Kidney (tissue), 14 donors: ENCODE measurements around the gene ST3GAL3. TPM values are rescaled to one million over a fixed set of nuclear protein-coding genes. Genes with fewer than 3 reads are reported as not detected.

ENCODE experiments used
- DNase-seq, 5 donors: peaks; one replicate each; pipeline ENCODE4 v3.0.0-alpha.2; 2013 to 2020
- FAIRE-seq: peaks from 2 replicates; lab custom pipeline; 2012; peaks lifted over from hg19 to GRCh38; lab: Jason Lieb, UNC
- H3K27ac ChIP-seq, 2 donors: one replicate each; pipeline ENCODE4 v1.7.0; 2013; ENCODE audit warnings: low read depth in 2 of 2, low read length in 2 of 2, inconsistent platforms in 1 of 2
- H3K27me3 ChIP-seq: one replicate; pipeline ENCODE4 v1.7.1; 2013; ENCODE audit warnings: low read length, inconsistent platforms; ENCODE audit not compliant: control insufficient read depth, insufficient read depth
- H3K36me3 ChIP-seq, 3 donors: one replicate each; pipeline versions ENCODE4 v1.7.0 to v1.7.1; 2013; ENCODE audit warnings: low read length in 3 of 3, control low read depth in 1 of 3, inconsistent platforms in 1 of 3; ENCODE audit not compliant: insufficient read depth in 3 of 3, control insufficient read depth in 2 of 3
- H3K4me1 ChIP-seq, 3 donors: one replicate each; pipeline versions ENCODE4 v1.7.0 to v1.7.1; 2013; ENCODE audit warnings: low read length in 3 of 3, inconsistent platforms in 1 of 3, low read depth in 1 of 3; ENCODE audit not compliant: control insufficient read depth in 2 of 3, insufficient read depth in 2 of 3
- H3K4me3 ChIP-seq, 3 donors: one replicate each; pipeline versions ENCODE4 v1.7.0 to v1.8.1; 2013; ENCODE audit warnings: low read length in 3 of 3, control low read depth in 1 of 3, inconsistent platforms in 1 of 3
- H3K9ac ChIP-seq, 3 donors: one replicate each; pipeline versions ENCODE4 v1.7.0 to v1.7.1; 2013; ENCODE audit warnings: low read length in 3 of 3, control low read depth in 1 of 3, inconsistent platforms in 1 of 3
- H3K9me3 ChIP-seq, 3 donors: one replicate each; pipeline versions ENCODE4 v1.7.0 to v1.7.1; 2013; ENCODE audit warnings: low read length in 3 of 3, control low read depth in 1 of 3, inconsistent platforms in 1 of 3; ENCODE audit not compliant: control insufficient read depth in 2 of 3, insufficient read depth in 1 of 3
- CTCF ChIP-seq: IDR thresholded peaks from 3 replicates; pipeline ENCODE4 v1.5.1; 2012; ENCODE audit warnings: mild to moderate bottlenecking, moderate library complexity, borderline replicate concordance; ENCODE audit not compliant: insufficient read depth; ENCODE audit errors: extremely low read depth
- intact Hi-C: fragments of 100-400 bp; cut with DNase I; formaldehyde crosslinking; loops from one replicate; pipeline ENCODE4 v1.11.1; 2022
- polyA plus RNA-seq: library from polyadenylated mRNA; stranded (reverse); fragments of 350-450 nt; fragmentation: Illumina TruSeq; extraction: RNeasy Lipid Tissue Mini Kit (QIAGEN cat#74804); gene quantifications from one replicate; pipeline ENCODE4 v1.2.3, GENCODE V29; 2014; ENCODE audit warnings: low read depth, low replicate concordance; ENCODE audit not compliant: insufficient read depth
- total RNA-seq: library from RNA; stranded (reverse); fragmentation: NEBNext Ultra II Directional; extraction: Animal tissue kit (Norgen Biotek cat#: 25700); gene quantifications from one replicate; pipeline ENCODE4 v1.2.1, GENCODE V29; 2021
- donor health status: control.
- donor health status: control.
- donor health status: control.
- donor health status: control.
- donor health status: control.
- donor health status: DM: yes; HTN: yes; CAD: no.
- donor health status: Normal renal cell carcinoma (clear cell type).

ST3GAL3 gene
- total and polyA plus RNA-seq, 2 donors from 2014 or later: 15.3 to 21.3 TPM

GRCh38 chr1:43764581-43764980, 57.2 kb downstream of the ST3GAL3 start:
- Histone ChIP-seq H3K9me3 (no peaks in the 10 kb centered on the region), H3K27ac (no peak overlapping the region), H3K9ac (no peak overlapping the region), H3K36me3 (no peaks in the 10 kb centered on the region), H3K27me3 (no peaks in the 10 kb centered on the region), H3K4me3 (no peak overlapping the region), H3K4me1 (no peaks in the 10 kb centered on the region)
- no peak for FAIRE-seq
- intact Hi-C loops: no loop called here
- DNase-seq: no peak
- TF ChIP-seq CTCF: no peak

- Histone ChIP-seq H3K9me3 (no peaks in the 10 kb centered on the region), H3K4me3 (no peak overlapping the region), H3K27ac (no peak overlapping the region), H3K36me3 (no peaks in the 10 kb centered on the region), H3K27me3 (no peaks in the 10 kb centered on the region), H3K4me1 (no peaks in the 10 kb centered on the region), H3K9ac (no peak overlapping the region)
- no peak for TF ChIP-seq CTCF
- intact Hi-C loops: loop anchor here (5.0 kb wide), 1 partner anchor 166 kb away; the partner anchor contains the start of gene ARTN
- DNase-seq (peak in 3 of 5 donors; percentile 16 to 45 (median 40)), FAIRE-seq (no peak)
These were observed 58.9 kb downstream of the ST3GAL3 start for GRCh38 chr1:43766086-43766784.

DNA sequence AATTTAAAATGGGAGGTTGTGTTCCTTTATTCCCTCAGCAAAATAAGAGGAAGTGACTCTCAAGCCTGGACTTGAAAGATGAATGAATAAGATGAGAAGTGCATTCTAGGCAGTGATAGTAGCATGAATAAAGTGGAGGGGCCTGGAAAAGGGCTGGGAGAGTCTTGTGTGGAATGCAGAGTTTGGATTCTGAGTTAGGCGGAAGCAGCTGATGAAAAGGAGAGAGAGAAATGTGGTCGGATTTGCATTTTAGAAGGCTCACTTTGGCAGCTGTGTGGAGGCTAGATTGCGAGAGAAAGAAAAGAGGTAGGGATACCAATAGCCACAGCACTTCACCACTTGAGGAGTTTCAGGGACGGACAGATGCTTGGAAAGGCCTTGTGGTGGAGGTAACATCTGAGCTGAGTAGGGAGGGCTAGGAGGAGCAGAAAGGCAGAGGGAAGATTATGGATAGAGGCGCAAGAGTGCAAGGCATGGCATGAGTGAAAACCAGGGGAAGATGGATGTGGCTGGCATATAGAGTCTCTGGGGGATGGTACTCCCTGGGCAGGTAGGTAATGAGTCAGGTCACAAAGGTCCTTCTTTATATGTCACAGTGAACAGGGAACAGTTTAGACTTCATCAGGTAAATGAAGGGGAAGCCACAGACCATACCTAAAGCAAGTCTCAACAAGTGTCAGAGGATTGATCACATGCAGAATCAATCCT, 59.6 kb downstream of the ST3GAL3 start:
- H3K27me3 ChIP-seq: no peaks in the 10 kb centered on the region
- H3K27ac ChIP-seq: no peak overlapping the region
- no peak overlapping the region for H3K9ac ChIP-seq
- H3K36me3 ChIP-seq: no peaks in the 10 kb centered on the region
- DNase-seq (peak in 1 of 5 donors; percentile 3), FAIRE-seq (no peak)
- H3K4me1 ChIP-seq: no peaks in the 10 kb centered on the region
- intact Hi-C loops: loop anchor here (5.0 kb wide), 1 partner anchor 165 kb away; the partner anchor contains the start of gene ARTN
- TF ChIP-seq CTCF: no peak
- H3K4me3 ChIP-seq: no peak overlapping the region
- H3K9me3 ChIP-seq: no peaks in the 10 kb centered on the region
